ENCODE data around the gene TSHZ2. TPM values are rescaled to one million over a fixed set of nuclear protein-coding genes. Genes with fewer than 3 reads are reported as not detected.

TSHZ2 gene
- total and polyA plus RNA-seq, 9 of the 15 experiments (the other 6 are each of a cell fraction or from before 2014, with no cell fraction given) = 0.03 to 0.20 (median 0.05) TPM; not detected in 4

DNA sequence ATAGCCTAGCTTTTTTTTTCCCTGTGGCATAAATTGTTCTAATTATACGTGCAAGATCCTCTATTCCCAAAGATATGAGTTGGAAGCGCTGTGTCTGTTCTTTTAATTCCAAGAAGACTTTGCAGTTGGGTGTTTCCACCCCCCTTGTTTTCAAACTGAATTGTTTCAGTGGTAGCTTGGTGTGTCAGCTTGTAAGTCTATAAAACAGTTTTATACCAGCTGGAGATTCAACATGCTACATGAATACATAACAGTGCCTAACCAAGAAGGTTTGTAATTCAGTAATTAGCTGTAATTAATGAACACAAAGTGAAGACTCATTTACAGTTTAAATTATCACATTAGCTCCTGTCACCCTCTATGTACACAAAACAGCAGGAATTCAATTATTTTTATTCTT lies 467.5 kb downstream of the TSHZ2 start:
- no peak overlapping the region for H3K4me3 ChIP-seq
- no peaks in the 10 kb centered on the region for H3K36me3 ChIP-seq (ENCODE audit: control insufficient read depth, insufficient read depth, low read length)
- no peaks in the 10 kb centered on the region for H3K9me1 ChIP-seq (ENCODE audit: control insufficient read depth, insufficient read depth, low read length)
- peaks cover 23 to 33% of the 10 kb centered on the region in 2 experiments; a peak in 4 of 5 replicates for H3K27me3 ChIP-seq (ENCODE audit: control insufficient read depth in 2 of 2, insufficient read depth in 2 of 2, low read length in 2 of 2)
- no peak overlapping the region for H2AFZ ChIP-seq (ENCODE audit: low read depth, low read length)
- H3K79me2 ChIP-seq (ENCODE audit: control insufficient read depth, insufficient read depth, low read length) = no peaks in the 10 kb centered on the region
- ATAC-seq = no peak
- no peak overlapping the region for H3K27ac ChIP-seq (ENCODE audit: extremely low read depth, low read depth, low read length)
- FAIRE-seq = no peak
- H3K4me1 ChIP-seq (replicated peaks in 1 of 2; ENCODE audit: control insufficient read depth in 2 of 2, insufficient read depth in 2 of 2, low read length in 2 of 2) = no peaks in the 10 kb centered on the region; a peak in 1 of 5 replicates
- H4K20me1 ChIP-seq (replicated peaks; ENCODE audit: control insufficient read depth, insufficient read depth, low read length) = no peaks in the 10 kb centered on the region
- TF ChIP-seq CBFA2T2 (conservative IDR thresholded peaks at IDR 0.05) (no peak), RFX5 (IDR thresholded peaks at IDR 0.05; ENCODE audit: low read depth, low read length) (no peak), GABPB2 (CRISPR knock-in tag; conservative IDR thresholded peaks at IDR 0.05) (no peak), TFAM (CRISPR knock-in tag; conservative IDR thresholded peaks at IDR 0.05) (no peak), TAL1 (IDR thresholded peaks at IDR 0.05) (no peak), ADNP (tag; IDR thresholded peaks at IDR 0.05) (no peak)
- TF ChIP-seq, protein P1, sequence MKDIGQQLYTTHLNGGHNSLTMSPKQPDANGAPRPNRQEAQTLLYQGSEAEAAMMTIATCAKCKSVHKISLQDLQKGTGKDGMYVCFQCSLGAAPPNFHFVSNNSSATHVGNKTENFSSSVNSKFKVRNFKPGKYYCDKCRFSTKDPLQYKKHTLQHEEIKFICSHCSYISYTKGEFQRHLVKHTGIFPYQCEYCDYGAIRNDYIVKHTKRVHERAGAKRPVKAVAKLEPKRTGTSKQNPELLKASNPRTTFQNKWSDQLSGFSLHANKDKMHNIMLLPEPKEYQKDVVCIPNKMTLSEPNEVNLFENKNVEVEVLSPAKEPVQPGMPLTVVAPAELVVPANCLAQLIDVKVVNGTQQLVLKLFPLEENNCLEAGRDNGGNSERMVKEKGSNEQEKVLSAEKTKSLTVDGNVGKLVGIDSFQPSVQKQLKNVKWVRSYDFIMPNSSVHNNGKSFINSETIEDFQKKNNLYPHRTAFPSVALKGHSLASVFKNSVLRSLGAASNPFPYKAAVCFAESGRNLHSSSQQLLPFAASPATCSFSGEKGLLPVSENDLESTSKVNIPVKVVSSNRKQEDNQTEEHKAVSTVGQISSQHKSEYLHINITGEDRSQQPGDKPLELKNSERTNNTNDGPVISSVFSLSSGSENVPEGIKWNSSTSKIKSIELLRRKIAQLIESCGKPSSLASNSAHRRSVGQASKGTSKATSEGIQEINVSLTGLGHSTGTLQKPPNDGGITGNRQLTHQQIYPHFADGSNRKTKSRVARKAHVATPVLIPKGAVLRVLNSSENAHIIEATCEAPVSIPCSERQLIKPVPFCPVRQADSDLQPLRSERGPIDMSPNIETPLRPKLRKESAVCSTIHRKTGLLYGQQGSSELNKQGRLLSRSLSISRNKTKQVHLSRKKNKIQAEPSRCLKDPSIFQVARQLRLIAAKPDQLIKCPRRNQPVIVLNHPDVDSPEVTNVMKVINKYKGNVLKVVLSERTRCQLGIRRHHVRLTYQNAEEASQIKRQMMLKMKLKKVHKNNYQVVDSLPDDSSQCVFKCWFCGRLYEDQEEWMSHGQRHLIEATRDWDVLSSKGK (CRISPR knock-in tag; IDR thresholded peaks at IDR 0.05) = no peak
- in situ Hi-C loops (cut with MboI) (no loop called here), intact Hi-C loops (cut with micrococcal nuclease) (no loop called here)
- no peaks in the 10 kb centered on the region; the same call in 1 of the 2 replicates for H3K9me3 ChIP-seq (replicated peaks; ENCODE audit: control insufficient read depth, insufficient read depth, low read depth, low read length)
- BruUV-seq (replicated peaks) = no TSS peak
- H3K9ac ChIP-seq (ENCODE audit: insufficient read depth in 1 of 2, low read depth in 2 of 2, low read length in 2 of 2) = no peak overlapping the region
- POLR2A ChIA-PET = no interaction called here
- no peak for DNase-seq (ENCODE audit: extremely low read depth in 1 of 4, low spot score in 3 of 4)
- CTCF ChIA-PET (ENCODE audit: low intra/inter-chr PET ratio) = no interaction called here
- no peak overlapping the region for H3K4me2 ChIP-seq (ENCODE audit: insufficient read depth, low read length)
- WGBS (ENCODE audit: insufficient coverage, low coverage, missing lambda C conversion rate) = 4% methylated on average over 2 of the region's 2 CpGs
